Measurements from ENCODE around the gene MARCHF3.

MARCHF3 gene

GRCh38 chr5:126963822-126964375, 66.5 kb downstream of the MARCHF3 start:
- no peak for DNase-seq (ENCODE audit: low read depth)
- H3K4me3 ChIP-seq (ENCODE audit: low read depth, low read length), result no peak overlapping the region
- TF ChIP-seq CTCF (IDR thresholded peaks at IDR 0.05; ENCODE audit: insufficient read depth, low read depth, low read length, missing control alignments), result no peak

- peak; percentile 24 for DNase-seq (ENCODE audit: low read depth)
- no peak overlapping the region for H3K4me3 ChIP-seq (ENCODE audit: low read depth, low read length)
- TF ChIP-seq CTCF (IDR thresholded peaks at IDR 0.05; ENCODE audit: insufficient read depth, low read depth, low read length, missing control alignments), result no peak
These were observed 68.7 kb downstream of the MARCHF3 start for GRCh38 chr5:126961702-126962101.

GRCh38 chr5:126961128-126961527, 69.2 kb downstream of the MARCHF3 start:
- H3K4me3 ChIP-seq (ENCODE audit: low read depth, low read length), result no peak overlapping the region
- DNase-seq (ENCODE audit: low read depth), result no peak
- no peak for TF ChIP-seq CTCF (IDR thresholded peaks at IDR 0.05; ENCODE audit: insufficient read depth, low read depth, low read length, missing control alignments)

- H3K4me3 ChIP-seq (ENCODE audit: low read depth, low read length), result no peak overlapping the region
- DNase-seq (ENCODE audit: low read depth), result no peak
- no peak for TF ChIP-seq CTCF (IDR thresholded peaks at IDR 0.05; ENCODE audit: insufficient read depth, low read depth, low read length, missing control alignments)
These were observed 71.2 kb downstream of the MARCHF3 start for GRCh38 chr5:126959188-126959587.

- no peak for TF ChIP-seq CTCF (IDR thresholded peaks at IDR 0.05; ENCODE audit: insufficient read depth, low read depth, low read length, missing control alignments)
- no peak for DNase-seq (ENCODE audit: low read depth)
These were observed 73.4 kb downstream of the MARCHF3 start for GRCh38 chr5:126956991-126957390.

GRCh38 chr5:126954981-126955380, 75.4 kb downstream of the MARCHF3 start:
- no peak for TF ChIP-seq CTCF (IDR thresholded peaks at IDR 0.05; ENCODE audit: insufficient read depth, low read depth, low read length, missing control alignments)
- H3K4me3 ChIP-seq (ENCODE audit: low read depth, low read length), result no peak overlapping the region

More at GRCh38 chr5:126956991-126957390, 73.4 kb downstream of the MARCHF3 start:
- no peak overlapping the region for H3K4me3 ChIP-seq (ENCODE audit: low read depth, low read length)

GRCh38 chr5:126953640-126954039, 76.7 kb downstream of the MARCHF3 start:
- DNase-seq (ENCODE audit: low read depth), result no peak
- no peak overlapping the region for H3K4me3 ChIP-seq (ENCODE audit: low read depth, low read length)
- no peak for TF ChIP-seq CTCF (IDR thresholded peaks at IDR 0.05; ENCODE audit: insufficient read depth, low read depth, low read length, missing control alignments)

More at GRCh38 chr5:126954981-126955380, 75.4 kb downstream of the MARCHF3 start:
- DNase-seq (ENCODE audit: low read depth), result no peak

Measured in GM12865 (cell line).